Central memory CD8-positive, alpha-beta T cell (primary cell): Measurements from ENCODE around the gene TCF12.

Experiments used
- ATAC-seq: fragments of 150-1000 bp; cut with Tn5 transposase; replicated peaks from 2 replicates; pipeline ENCODE4 v1.10.0; 2022; ENCODE audit warnings: mild to moderate bottlenecking, moderate FRiP score, moderate number of reproducible peaks; ENCODE audit not compliant: poor library complexity, severe bottlenecking; ENCODE audit errors: extremely low read depth
- DNase-seq, 2 donors: peaks; one replicate each; pipeline ENCODE4 v3.0.0; 2021; ENCODE audit warnings: low spot score in 2 of 2
- H3K27ac Mint-ChIP-seq: one replicate; pipeline ENCODE4 v1.8.0; 2022; ENCODE audit warnings: low read depth, mild to moderate bottlenecking, moderate library complexity, mixed read lengths
- H3K27me3 Mint-ChIP-seq: one replicate; pipeline ENCODE4 v1.8.0; 2022; ENCODE audit warnings: mixed read lengths
- H3K36me3 Mint-ChIP-seq: one replicate; pipeline ENCODE4 v1.8.0; 2022; ENCODE audit warnings: mild to moderate bottlenecking, moderate library complexity, mixed read lengths; ENCODE audit not compliant: insufficient read depth
- H3K4me1 Mint-ChIP-seq: one replicate; pipeline ENCODE4 v1.8.0; 2022; ENCODE audit warnings: mixed read lengths
- H3K4me3 Mint-ChIP-seq: one replicate; pipeline ENCODE4 v1.8.0; 2022; ENCODE audit warnings: mild to moderate bottlenecking, moderate library complexity, mixed read lengths
- H3K9me3 Mint-ChIP-seq: one replicate; pipeline ENCODE4 v1.8.0; 2022; ENCODE audit warnings: mixed read lengths

TCF12 gene

DNA sequence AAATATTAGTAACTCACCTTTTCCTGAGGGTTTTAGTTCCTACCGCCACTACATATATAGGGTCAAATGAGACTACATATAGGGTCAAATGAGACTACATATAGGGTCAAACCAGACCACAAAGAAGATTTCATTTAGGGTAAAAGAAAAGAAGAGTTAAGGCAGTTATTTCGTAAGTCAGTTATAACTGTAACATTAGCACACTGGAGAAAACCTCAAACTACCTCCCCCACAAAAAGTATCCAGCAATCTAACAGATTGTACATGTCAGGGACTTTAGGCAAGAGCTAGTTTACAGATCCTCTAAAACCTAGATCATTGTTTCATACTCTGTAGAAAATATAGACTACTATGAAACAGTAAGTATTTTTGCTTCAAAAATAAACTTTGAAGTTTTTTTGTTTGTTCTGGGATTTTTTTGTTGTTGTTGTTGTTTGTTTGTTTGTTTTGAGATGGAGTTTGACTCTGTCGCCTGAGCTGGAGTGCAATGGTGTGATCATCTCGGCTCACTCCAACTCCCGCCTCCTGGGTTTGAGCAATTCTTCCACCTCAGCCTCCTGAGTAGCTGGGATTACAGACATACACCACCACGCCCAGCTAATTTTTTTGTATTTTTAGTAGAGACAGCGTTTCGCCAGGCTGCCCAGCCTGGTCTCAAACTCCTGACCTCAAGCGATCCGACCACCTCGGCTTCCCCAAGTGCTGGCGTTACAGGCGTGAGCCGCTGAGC, 365.5 kb downstream of the TCF12 start:
- H3K36me3 Mint-ChIP-seq: peaks cover 56% of the 10 kb centered on the region
- no peak overlapping the region for H3K4me3 Mint-ChIP-seq
- no peaks in the 10 kb centered on the region for H3K9me3 Mint-ChIP-seq
- no peaks in the 10 kb centered on the region for H3K4me1 Mint-ChIP-seq
- ATAC-seq: no peak
- no peaks in the 10 kb centered on the region for H3K27me3 Mint-ChIP-seq
- H3K27ac Mint-ChIP-seq: no peak overlapping the region
- no peak for DNase-seq

DNA sequence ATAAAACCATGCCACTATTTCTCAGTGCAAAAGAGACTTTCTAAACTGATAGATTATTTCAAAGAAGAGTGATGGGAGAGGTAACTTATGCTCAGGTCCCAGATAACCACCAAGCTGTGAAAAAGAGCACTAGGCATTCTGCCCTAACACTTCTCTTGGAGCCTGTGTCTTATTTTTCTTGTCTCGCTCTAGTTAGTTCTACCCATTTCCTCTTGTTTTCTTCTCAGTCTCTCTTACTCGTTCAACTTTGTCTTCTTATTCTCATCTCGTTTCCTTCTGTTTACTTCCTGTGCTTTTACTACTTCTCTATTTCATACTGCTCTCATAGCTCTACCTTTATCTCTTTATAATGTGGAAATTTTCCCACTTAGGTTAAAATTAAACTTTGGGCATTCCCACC, 366.1 kb downstream of the TCF12 start:
- DNase-seq (no peak), ATAC-seq (no peak)
- Mint-ChIP-seq H3K27ac (no peak overlapping the region), H3K27me3 (no peaks in the 10 kb centered on the region), H3K36me3 (peaks cover 53% of the 10 kb centered on the region), H3K4me3 (no peak overlapping the region), H3K9me3 (no peaks in the 10 kb centered on the region), H3K4me1 (no peaks in the 10 kb centered on the region)

DNA sequence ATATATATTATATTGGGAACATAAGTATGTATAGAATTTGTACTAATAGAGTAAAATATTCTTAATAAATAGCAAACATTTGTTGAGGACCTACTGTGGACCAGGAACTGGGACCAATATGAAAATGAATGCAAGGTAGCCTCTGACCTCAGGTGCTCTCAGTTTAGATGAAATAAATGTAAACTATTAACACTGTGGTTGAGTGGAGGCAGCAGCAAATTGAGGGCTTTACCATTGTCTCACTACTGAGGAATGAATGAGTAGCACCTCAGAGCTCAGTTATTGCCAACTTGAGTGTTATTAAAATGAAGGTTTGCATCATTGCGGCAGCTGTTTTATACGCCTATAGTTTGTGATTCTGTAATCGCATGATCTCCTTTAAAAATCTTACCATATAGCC, 366.9 kb downstream of the TCF12 start:
- Mint-ChIP-seq H3K4me1 (no peaks in the 10 kb centered on the region), H3K27ac (no peak overlapping the region), H3K27me3 (no peaks in the 10 kb centered on the region), H3K36me3 (peaks cover 50% of the 10 kb centered on the region), H3K9me3 (no peaks in the 10 kb centered on the region), H3K4me3 (no peak overlapping the region)
- ATAC-seq: no peak
- DNase-seq: no peak

DNA sequence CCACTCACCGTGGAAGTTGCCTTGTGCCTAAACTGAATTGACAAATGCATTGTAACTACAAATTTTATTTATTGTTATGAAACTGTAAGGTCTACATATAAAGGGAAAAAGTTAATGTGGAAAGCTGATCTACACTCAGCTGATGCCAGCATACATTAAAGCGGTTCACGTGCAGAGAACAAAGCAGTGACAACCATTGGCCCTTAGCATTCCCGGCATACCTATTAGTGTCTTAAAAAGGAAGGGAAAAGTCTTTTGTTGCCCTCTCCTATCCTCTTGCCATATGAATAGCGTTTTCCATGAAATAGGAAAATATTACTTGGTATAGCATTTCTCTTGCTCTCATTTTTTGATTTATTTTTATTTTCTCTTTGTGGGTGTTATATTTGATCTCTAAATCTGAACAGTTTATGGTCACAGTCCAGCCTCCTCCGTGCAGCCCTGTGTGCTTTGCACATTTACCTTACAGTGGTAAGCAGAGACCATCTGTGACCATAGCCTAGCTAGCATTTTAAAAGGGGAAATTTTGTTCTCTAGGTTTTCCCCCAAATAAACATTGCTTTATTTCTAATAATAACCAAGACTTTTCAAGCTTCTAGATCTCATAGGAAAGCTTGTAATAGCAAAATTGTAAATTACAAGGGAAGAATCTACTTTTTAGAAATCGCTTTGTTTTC, 368.1 kb downstream of the TCF12 start:
- DNase-seq (no peak), ATAC-seq (no peak)
- no peak overlapping the region for H3K27ac Mint-ChIP-seq
- no peak overlapping the region for H3K4me3 Mint-ChIP-seq
- no peaks in the 10 kb centered on the region for H3K9me3 Mint-ChIP-seq
- H3K4me1 Mint-ChIP-seq: no peaks in the 10 kb centered on the region
- peaks cover 43% of the 10 kb centered on the region for H3K36me3 Mint-ChIP-seq
- no peaks in the 10 kb centered on the region for H3K27me3 Mint-ChIP-seq

DNA sequence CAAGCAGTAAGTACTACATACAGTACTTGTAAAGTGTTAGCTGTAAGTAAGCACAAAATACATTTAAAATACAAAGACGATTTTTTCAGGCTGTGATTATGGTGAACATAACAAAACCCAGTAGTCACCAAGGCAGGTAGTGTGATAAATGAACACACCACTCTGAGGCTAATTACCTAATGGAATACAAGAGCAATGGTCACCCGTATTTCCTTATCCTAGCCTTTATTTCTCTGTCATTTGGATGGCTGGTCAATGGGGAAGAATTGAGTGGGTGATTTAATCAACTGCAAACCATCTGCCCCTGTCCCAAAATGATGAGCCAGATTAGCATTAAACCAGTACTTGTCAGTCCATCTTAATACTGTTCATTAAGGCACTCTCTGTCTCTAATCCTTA, 368.7 kb downstream of the TCF12 start:
- H3K27ac Mint-ChIP-seq: no peak overlapping the region
- DNase-seq (no peak), ATAC-seq (no peak)
- no peak overlapping the region for H3K4me3 Mint-ChIP-seq
- peaks cover 43% of the 10 kb centered on the region for H3K36me3 Mint-ChIP-seq
- H3K9me3 Mint-ChIP-seq: no peaks in the 10 kb centered on the region
- no peaks in the 10 kb centered on the region for H3K27me3 Mint-ChIP-seq
- no peaks in the 10 kb centered on the region for H3K4me1 Mint-ChIP-seq

DNA sequence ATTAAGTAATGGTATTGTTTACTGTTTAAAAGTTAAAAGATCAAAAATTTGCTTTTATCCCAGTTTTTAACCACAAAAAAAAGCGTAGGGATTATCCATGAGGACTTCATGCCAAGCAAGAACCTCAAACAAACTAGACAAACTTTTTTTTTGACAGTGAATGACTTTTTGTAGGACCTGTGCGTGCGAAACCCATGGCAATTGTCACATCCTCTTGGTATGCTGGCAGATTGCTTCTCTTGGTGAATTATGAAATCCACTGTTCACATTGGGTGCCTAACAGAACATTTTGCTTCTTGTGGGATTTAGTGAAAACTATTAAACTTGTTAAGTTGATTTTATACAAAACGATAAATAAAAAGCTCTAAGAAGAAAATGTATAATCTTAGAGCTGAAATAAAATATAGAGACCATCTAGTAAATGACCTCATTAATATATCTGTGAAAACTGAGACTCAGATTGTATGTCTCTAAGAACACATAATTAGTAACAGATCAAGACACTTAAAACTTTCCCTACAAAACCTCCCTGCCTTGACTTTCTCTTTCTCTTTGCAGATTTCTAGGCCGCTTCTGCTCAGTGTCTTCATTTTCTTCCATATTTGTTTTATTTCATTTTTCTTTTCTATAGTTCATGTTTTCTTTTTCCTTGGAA, 370.6 kb downstream of the TCF12 start:
- ATAC-seq (no peak), DNase-seq (no peak)
- Mint-ChIP-seq H3K4me3 (no peak overlapping the region), H3K4me1 (no peaks in the 10 kb centered on the region), H3K27ac (no peak overlapping the region), H3K36me3 (peaks cover 31% of the 10 kb centered on the region), H3K27me3 (no peaks in the 10 kb centered on the region), H3K9me3 (no peaks in the 10 kb centered on the region)

DNA sequence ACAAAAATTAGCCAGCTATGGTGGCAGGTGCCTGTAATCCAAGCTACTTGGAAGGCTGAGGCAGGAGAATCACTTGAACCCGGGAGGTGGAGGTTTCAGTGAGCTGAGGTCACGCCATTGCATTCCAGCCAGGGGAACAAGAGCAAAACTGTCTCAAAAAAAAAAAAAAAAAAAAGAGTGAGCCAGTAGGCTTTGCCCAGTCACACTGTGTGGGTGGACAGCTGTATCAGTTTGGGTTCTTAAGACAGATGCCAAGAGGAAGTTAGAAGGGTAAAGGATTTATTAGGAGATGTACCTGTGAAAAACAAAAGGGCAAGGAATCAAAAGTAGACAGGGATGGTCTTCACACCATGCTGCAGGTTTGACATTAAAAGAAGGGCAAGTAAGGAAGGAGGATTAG, 371.7 kb downstream of the TCF12 start:
- H3K4me3 Mint-ChIP-seq: no peak overlapping the region
- H3K9me3 Mint-ChIP-seq: no peaks in the 10 kb centered on the region
- no peak for DNase-seq
- no peaks in the 10 kb centered on the region for H3K27me3 Mint-ChIP-seq
- no peak overlapping the region for H3K27ac Mint-ChIP-seq
- ATAC-seq: no peak
- H3K4me1 Mint-ChIP-seq: no peaks in the 10 kb centered on the region
- peaks cover 23% of the 10 kb centered on the region for H3K36me3 Mint-ChIP-seq

DNA sequence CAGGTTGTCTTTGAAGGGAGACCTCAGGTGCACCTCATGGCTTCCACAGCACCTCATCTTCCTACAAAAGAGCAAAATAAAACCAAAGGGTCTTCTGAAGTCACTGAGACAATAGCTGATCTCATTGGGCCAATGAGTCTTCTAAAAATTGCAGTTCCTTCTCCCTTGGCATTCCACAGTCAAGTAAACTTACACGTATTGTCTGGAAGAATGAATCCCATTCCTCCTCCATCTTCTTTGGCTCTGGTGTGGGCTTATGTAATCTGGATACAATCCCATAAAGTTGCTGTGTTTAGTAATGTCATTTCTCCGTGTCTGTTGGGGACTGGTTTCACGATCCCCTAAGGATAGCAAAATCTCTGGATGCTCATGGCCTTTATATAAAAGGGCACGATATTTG, 372.4 kb downstream of the TCF12 start:
- no peaks in the 10 kb centered on the region for H3K9me3 Mint-ChIP-seq
- H3K27ac Mint-ChIP-seq: no peak overlapping the region
- ATAC-seq (no peak), DNase-seq (no peak)
- H3K27me3 Mint-ChIP-seq: no peaks in the 10 kb centered on the region
- no peak overlapping the region for H3K4me3 Mint-ChIP-seq
- H3K36me3 Mint-ChIP-seq: peaks cover 21% of the 10 kb centered on the region
- no peaks in the 10 kb centered on the region for H3K4me1 Mint-ChIP-seq

DNA sequence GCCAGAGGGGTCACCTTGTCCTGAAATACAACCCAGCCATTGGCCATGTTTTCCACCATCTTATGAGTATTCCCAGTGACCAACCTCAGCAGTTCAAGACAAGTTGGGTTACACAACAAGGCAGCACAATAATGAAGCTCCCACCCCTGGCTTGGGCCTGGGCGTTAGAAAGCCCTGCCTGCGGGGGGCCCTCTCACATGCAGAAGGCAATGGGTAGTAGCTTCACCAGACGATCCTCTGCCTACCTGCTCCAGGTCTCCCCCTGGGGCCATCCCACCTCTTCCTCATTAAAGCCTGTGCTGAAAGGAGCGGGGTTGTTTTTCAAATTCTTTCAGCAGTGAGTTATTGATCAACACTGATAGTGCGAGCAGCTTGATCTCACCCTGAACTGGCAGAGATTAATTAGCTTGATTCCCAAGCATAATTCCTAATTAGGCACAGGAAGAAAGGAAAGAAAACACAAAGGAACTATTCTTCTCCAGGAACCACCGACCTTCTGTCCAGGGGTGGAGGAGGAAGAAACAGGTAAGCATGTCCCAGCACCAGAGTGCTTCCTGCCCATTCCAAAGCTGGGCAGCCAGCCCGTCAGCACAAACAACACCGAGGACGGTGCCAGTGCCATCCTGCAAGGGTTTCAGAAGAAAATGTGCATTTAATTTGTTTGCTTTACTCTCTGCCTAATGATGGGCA, 378.2 kb downstream of the TCF12 start:
- Mint-ChIP-seq H3K36me3 (peaks cover 2% of the 10 kb centered on the region), H3K4me1 (peaks cover 6% of the 10 kb centered on the region), H3K4me3 (no peak overlapping the region), H3K9me3 (no peaks in the 10 kb centered on the region), H3K27ac (no peak overlapping the region), H3K27me3 (no peaks in the 10 kb centered on the region)
- DNase-seq (no peak), ATAC-seq (no peak)

DNA sequence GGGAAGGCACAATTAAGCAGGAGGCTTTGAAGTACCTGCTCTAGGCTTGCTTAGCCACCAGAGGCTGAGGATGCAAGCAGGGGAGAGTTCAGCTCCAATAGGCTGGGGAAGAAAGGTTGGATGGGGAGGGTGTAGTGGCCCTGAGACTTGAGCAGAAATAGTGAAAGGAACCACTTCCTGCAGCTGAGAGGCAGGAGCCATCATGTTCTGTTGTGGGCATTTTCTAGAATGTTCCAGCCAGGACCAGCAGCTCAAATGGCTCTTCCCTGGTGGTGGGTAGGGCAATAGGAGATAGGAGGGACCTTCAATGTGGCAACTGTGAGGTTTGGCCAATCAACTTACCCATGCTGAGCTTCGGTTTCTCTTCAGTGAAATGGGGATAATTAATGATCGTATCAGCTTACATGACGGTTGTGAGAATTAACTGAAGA, 378.7 kb downstream of the TCF12 start:
- Mint-ChIP-seq H3K27ac (no peak overlapping the region), H3K9me3 (no peaks in the 10 kb centered on the region), H3K36me3 (peaks cover 2% of the 10 kb centered on the region), H3K27me3 (no peaks in the 10 kb centered on the region), H3K4me3 (no peak overlapping the region), H3K4me1 (peaks cover 6% of the 10 kb centered on the region)
- DNase-seq (no peak), ATAC-seq (no peak)

DNA sequence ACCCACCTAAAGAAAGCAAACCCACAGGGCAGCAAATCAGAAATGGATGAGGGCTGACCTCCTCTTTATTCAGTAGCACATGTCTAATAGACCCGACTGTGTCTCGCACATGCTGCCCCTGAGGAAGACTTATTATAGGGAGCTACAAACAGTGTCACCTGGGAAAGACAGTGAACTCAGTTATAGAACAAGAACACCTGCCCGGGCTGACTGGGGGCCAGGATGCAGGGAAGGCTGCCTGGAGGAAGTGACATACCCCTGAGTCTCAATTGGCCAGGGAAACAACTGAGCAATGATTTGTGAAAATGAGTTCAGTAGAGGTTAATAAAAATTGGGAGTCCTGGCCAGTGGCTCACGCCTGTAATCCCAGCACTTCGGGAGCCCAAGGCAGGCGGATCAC, 379.2 kb downstream of the TCF12 start:
- no peak overlapping the region for H3K27ac Mint-ChIP-seq

DNA sequence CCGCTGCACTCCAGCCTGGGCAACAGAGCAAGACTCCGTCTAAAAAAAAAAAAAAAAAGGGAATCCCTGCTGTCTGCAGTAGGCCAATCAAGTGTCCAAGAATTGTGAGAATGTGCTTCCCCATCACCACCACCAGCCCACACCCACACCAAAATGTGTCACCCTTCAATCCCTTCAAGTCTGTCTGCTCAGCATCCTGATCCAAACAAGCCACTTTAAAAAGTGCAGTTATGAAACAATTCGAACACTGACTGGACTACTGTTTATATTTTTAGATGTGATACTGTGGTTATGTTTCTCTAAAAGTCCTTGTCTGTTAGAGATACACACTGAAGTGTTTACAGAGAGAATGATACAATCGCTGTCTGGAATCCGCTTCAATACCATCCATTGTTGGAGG, 379.8 kb downstream of the TCF12 start:
- Mint-ChIP-seq H3K27me3 (no peaks in the 10 kb centered on the region), H3K9me3 (no peaks in the 10 kb centered on the region), H3K4me1 (peaks cover 6% of the 10 kb centered on the region), H3K27ac (no peak overlapping the region), H3K4me3 (no peak overlapping the region), H3K36me3 (peaks cover 1% of the 10 kb centered on the region)
- DNase-seq (no peak), ATAC-seq (no peak)

More for the DNA sequence above, 379.2 kb downstream of the TCF12 start:
- ATAC-seq (no peak), DNase-seq (no peak)
- Mint-ChIP-seq H3K27me3 (no peaks in the 10 kb centered on the region), H3K4me3 (no peak overlapping the region), H3K4me1 (peaks cover 6% of the 10 kb centered on the region), H3K9me3 (no peaks in the 10 kb centered on the region), H3K36me3 (peaks cover 2% of the 10 kb centered on the region)
